OCI-LY1 (cell line): ENCODE results near the gene ARHGAP1.
"Not testable (repeated sequence)": the region's sequence is repeated elsewhere in the genome, so short reads cannot be mapped to it uniquely, and the experiment has no call there.

Experiments used
- H2AFZ ChIP-seq: fragments of 200-600 bp; sonication (generic), shearing (Covaris generic); 2 replicates; pipeline ENCODE4 v1.6.0; 2014; ENCODE audit warnings: antibody characterized with exemption, mild to moderate bottlenecking, low read length
- H3F3A ChIP-seq: fragments of 200-600 bp; sonication (generic), shearing (Covaris generic); 2 replicates; pipeline ENCODE4 v1.6.0; 2014; ENCODE audit warnings: mild to moderate bottlenecking, antibody characterized with exemption, low read length, moderate library complexity; ENCODE audit not compliant: insufficient read depth
- H3K27ac ChIP-seq: fragments of 200-600 bp; sonication (generic); 2 replicates; pipeline ENCODE4 v1.5.1; 2014; ENCODE audit warnings: low read length, mixed run types, mild to moderate bottlenecking, low read depth; ENCODE audit not compliant: poor library complexity, severe bottlenecking
- H3K27me3 ChIP-seq: fragments of 200-600 bp; sonication (generic); 2 replicates; pipeline ENCODE4 v1.6.0; 2014; ENCODE audit warnings: antibody characterized with exemption, mild to moderate bottlenecking, low read length, moderate library complexity; ENCODE audit not compliant: insufficient read depth
- H3K36me3 ChIP-seq: fragments of 200-600 bp; sonication (generic); 2 replicates; pipeline ENCODE4 v1.6.1; 2014; ENCODE audit warnings: mild to moderate bottlenecking, antibody characterized with exemption, low read length, moderate library complexity, mixed read lengths; ENCODE audit not compliant: insufficient read depth
- H3K4me1 ChIP-seq: fragments of 200-600 bp; sonication (generic); 2 replicates; pipeline ENCODE4 v1.5.1; 2014; ENCODE audit warnings: mild to moderate bottlenecking, low read length, moderate library complexity; ENCODE audit not compliant: insufficient read depth, severe bottlenecking
- H3K4me2 ChIP-seq: fragments of 200-600 bp; sonication (generic), shearing (Covaris generic); 2 replicates; pipeline ENCODE4 v1.6.1; 2014; ENCODE audit warnings: low read length
- H3K4me3 ChIP-seq: fragments of 200-600 bp; sonication (generic); 2 replicates; pipeline ENCODE4 v1.5.1; 2014; ENCODE audit warnings: low read length, low read depth, mild to moderate bottlenecking, mixed read lengths; ENCODE audit not compliant: poor library complexity, severe bottlenecking
- H3K79me2 ChIP-seq: fragments of 200-600 bp; shearing (Covaris generic); 2 replicates; pipeline ENCODE4 v1.6.1; 2016; ENCODE audit warnings: mixed run types, low read length, mixed read lengths; ENCODE audit not compliant: insufficient read depth
- H3K9ac ChIP-seq: fragments of 200-600 bp; sonication (generic), shearing (Covaris generic); 2 replicates; pipeline ENCODE4 v1.6.1; 2014; ENCODE audit warnings: mild to moderate bottlenecking, low read length, mixed read lengths
- H3K9me2 ChIP-seq: fragments of 200-600 bp; sonication (generic), shearing (Covaris generic); 2 replicates; pipeline ENCODE4 v1.6.1; 2014; ENCODE audit warnings: low read depth, mild to moderate bottlenecking, low read length, mixed read lengths
- H3K9me3 ChIP-seq: fragments of 200-600 bp; shearing (Covaris generic); 2 replicates; pipeline ENCODE4 v1.6.1; 2014; ENCODE audit warnings: low read length, mixed read lengths
- H4K20me1 ChIP-seq: fragments of 200-600 bp; sonication (generic), shearing (Covaris generic); 2 replicates; pipeline ENCODE4 v1.6.0; 2016; ENCODE audit warnings: mild to moderate bottlenecking, low read length; ENCODE audit not compliant: insufficient read depth
- CTCF ChIP-seq: fragments of 200-600 bp; sonication (generic), shearing (Covaris generic); IDR thresholded peaks from 2 replicates; pipeline ENCODE4 v1.5.1; 2017; ENCODE audit warnings: mild to moderate bottlenecking, antibody characterized with exemption, low read length, moderate library complexity, mixed read lengths
- EZH2 ChIP-seq: fragments of 200-600 bp; sonication (generic), shearing (Covaris generic); IDR thresholded peaks from 2 replicates; pipeline ENCODE4 v1.8.0; 2017; ENCODE audit warnings: borderline replicate concordance, mixed run types, mild to moderate bottlenecking, antibody characterized with exemption, low read length, moderate library complexity, mixed read lengths

The ARHGAP1 gene

GRCh38 chr11:46711303-46711702 lies 10.9 kb upstream of the ARHGAP1 start:
- Histone ChIP-seq H4K20me1 (no peaks in the 10 kb centered on the region), H3F3A (no peaks in the 10 kb centered on the region), H3K9ac (no peak overlapping the region), H3K9me2 (no peaks in the 10 kb centered on the region), H3K27me3 (no peaks in the 10 kb centered on the region), H3K4me2 (no peak overlapping the region), H3K4me1 (no peaks in the 10 kb centered on the region), H3K79me2 (no peaks in the 10 kb centered on the region), H3K36me3 (0 out of 2 replicates have a peak, but pooled peaks cover 5% of the 10 kb centered on the region), H3K4me3 (no peak overlapping the region), H2AFZ (no peak overlapping the region), H3K27ac (no peak overlapping the region), H3K9me3 (no peaks in the 10 kb centered on the region)
- TF ChIP-seq CTCF (no peak), EZH2 (no peak)

GRCh38 chr11:46710821-46711269 lies 10.4 kb upstream of the ARHGAP1 start:
- TF ChIP-seq EZH2 (no peak), CTCF (no peak)
- Histone ChIP-seq H2AFZ (no peak overlapping the region), H3K36me3 (peaks cover 7% of the 10 kb centered on the region), H3K9me2 (no peaks in the 10 kb centered on the region), H3F3A (no peaks in the 10 kb centered on the region), H3K4me1 (no peaks in the 10 kb centered on the region), H4K20me1 (no peaks in the 10 kb centered on the region), H3K9me3 (no peaks in the 10 kb centered on the region), H3K4me2 (no peak overlapping the region), H3K9ac (no peak overlapping the region), H3K27ac (no peak overlapping the region), H3K27me3 (no peaks in the 10 kb centered on the region), H3K79me2 (no peaks in the 10 kb centered on the region), H3K4me3 (no peak overlapping the region)

- H4K20me1 ChIP-seq, H3K9ac ChIP-seq, H3F3A ChIP-seq, H3K27me3 ChIP-seq, H2AFZ ChIP-seq, H3K9me3 ChIP-seq, H3K27ac ChIP-seq, H3K79me2 ChIP-seq, H3K9me2 ChIP-seq, H3K4me3 ChIP-seq, H3K4me2 ChIP-seq, H3K4me1 ChIP-seq: not testable (repeated sequence)
- peaks cover 22% of the 10 kb centered on the region for H3K36me3 ChIP-seq
Measured at GRCh38 chr11:46709351-46709750, 8.9 kb upstream of the ARHGAP1 start.

- peaks cover 42% of the 10 kb centered on the region for H3K36me3 ChIP-seq
- no peaks in the 10 kb centered on the region for H3K9me2 ChIP-seq
- 0 out of 2 replicates have a peak, but pooled peaks cover under 1% of the 10 kb centered on the region for H3K79me2 ChIP-seq
- no peak overlapping the region for H3K27ac ChIP-seq
- H3K9me3 ChIP-seq = no peaks in the 10 kb centered on the region
- no peak overlapping the region for H3K4me2 ChIP-seq
- no peak overlapping the region for H3K9ac ChIP-seq
- no peaks in the 10 kb centered on the region for H3K27me3 ChIP-seq
- H2AFZ ChIP-seq = no peak overlapping the region
- H3F3A ChIP-seq = no peaks in the 10 kb centered on the region
- H3K4me1 ChIP-seq = peaks cover 6% of the 10 kb centered on the region
- TF ChIP-seq CTCF (no peak), EZH2 (no peak)
- H3K4me3 ChIP-seq = no peak overlapping the region
- no peaks in the 10 kb centered on the region for H4K20me1 ChIP-seq
Measured at GRCh38 chr11:46706886-46707285, 6.5 kb upstream of the ARHGAP1 start.
